Measurements from ENCODE around the gene PDX1. TPM values are rescaled to one million over a fixed set of nuclear protein-coding genes. Genes with fewer than 3 reads are reported as not detected.
"Not testable (repeated sequence)": the region's sequence is repeated elsewhere in the genome, so short reads cannot be mapped to it uniquely, and the experiment has no call there.

The PDX1 gene
- total RNA-seq, 1 donor from 2014 or later: not detected

- DNase-seq (ENCODE audit: low read depth in 2 of 2): no peak
Measured at GRCh38 chr13:27956576-27957300, 36.9 kb downstream of the PDX1 start.

DNA sequence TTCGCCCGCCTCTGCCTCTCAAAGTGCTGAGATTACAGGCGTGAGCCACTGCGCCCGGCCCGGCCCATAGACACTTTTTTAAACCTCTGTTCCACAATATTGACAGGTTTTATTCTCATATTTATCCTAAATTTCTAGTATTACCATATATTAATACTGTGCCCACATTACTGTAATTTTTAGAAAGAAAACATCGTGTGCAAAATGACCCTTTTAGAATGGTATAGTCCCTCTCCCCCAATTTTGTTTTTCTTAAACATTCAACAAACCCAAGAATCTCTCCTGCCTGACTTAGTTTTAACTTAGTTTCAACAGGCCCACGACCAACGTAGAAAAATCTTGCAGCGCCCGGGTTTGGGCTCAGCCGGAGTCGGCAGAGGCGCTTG is 40.2 kb downstream of the PDX1 start:
- DNase-seq (ENCODE audit: low read depth in 2 of 2): no peak

DNA sequence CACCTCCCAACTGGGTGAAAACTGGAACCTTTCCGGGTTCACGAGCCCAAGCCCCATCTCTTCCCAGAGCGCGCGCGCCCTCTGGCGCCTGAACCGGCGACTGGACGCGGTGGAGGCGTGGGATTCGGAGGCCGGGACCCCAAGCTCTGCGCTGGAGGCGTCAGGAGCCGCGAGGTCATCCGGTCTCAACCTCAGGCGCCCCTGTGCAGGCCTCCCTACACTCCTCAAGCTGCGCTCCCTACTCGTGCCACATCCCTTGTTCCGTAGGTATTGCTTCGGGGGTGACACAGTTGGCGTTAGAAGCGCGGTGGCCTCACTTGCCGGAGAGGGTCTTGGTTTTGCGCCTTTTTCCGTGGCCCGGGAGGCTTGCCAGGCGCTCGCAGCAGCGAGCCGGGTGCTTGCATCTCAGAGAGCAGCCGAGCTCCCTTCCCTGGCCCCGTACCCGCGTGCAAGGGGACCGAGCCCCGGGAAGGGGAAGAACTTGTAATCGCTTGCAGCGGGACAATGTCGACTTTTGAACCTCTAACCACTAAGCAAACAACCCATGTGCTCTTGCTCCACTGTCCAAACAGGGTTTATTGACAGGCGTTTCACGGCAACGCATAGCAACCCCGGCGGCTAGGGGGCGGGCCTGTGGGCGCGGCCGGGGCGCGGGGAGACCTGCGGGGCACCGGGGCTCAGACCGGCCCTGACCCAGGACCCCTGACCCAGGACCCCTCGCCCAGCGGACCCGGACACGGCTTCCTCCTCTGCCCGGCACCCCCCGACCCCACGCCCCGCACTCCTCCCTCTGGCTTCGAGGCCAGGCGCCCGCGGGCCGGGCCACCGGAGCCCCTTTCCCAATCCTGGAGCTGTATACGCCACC is 40.8 kb downstream of the PDX1 start:
- DNase-seq (ENCODE audit: low read depth in 2 of 2): peak; percentile 40 to 68

- no peak for DNase-seq (ENCODE audit: low read depth in 2 of 2)
Measured at GRCh38 chr13:27961227-27962085, 41.7 kb downstream of the PDX1 start.

DNA sequence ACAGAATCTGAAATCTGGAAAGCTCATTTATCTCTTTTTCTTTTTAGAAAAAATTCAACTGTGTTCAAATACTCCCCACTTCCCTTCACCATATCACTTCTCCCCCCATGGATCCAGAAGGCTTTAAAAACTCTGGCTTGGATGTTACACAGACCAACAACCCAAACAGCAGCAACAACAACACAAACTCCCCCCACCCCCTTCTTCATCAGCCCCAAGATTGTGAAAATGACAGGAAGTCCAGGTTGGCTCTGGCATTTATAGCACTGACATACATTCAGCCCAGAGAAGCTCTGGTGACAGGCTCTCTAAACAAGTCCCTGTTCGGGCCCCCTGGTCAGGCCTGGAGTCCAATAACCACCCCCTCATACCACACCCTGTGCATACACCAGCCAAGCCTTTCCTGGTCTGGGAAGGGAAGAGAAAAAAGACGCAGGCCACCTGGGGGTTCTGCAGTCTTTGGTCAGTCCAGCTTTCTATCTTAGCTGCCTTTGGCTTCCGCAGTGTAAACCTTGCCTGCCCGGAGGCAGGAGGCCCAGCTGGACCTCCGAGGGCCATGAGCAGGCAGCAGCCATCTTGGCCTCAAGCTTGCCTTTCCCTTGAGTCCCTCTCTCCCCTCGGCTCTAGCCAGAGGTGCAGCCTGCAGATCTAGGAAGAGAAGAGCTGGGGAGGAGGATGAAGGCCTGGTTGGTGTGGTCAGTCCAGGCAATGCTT is 42.5 kb downstream of the PDX1 start:
- DNase-seq (ENCODE audit: low read depth in 2 of 2): no peak

- no peak for DNase-seq (ENCODE audit: low read depth in 2 of 2)
Measured at GRCh38 chr13:27962982-27963381, 43.2 kb downstream of the PDX1 start.

- DNase-seq (ENCODE audit: low read depth in 2 of 2): no peak
Measured at GRCh38 chr13:27963491-27963890, 43.7 kb downstream of the PDX1 start.

- not testable (repeated sequence) for DNase-seq (ENCODE audit: low read depth in 2 of 2)
Measured at GRCh38 chr13:27964206-27964605, 44.4 kb downstream of the PDX1 start.

DNA sequence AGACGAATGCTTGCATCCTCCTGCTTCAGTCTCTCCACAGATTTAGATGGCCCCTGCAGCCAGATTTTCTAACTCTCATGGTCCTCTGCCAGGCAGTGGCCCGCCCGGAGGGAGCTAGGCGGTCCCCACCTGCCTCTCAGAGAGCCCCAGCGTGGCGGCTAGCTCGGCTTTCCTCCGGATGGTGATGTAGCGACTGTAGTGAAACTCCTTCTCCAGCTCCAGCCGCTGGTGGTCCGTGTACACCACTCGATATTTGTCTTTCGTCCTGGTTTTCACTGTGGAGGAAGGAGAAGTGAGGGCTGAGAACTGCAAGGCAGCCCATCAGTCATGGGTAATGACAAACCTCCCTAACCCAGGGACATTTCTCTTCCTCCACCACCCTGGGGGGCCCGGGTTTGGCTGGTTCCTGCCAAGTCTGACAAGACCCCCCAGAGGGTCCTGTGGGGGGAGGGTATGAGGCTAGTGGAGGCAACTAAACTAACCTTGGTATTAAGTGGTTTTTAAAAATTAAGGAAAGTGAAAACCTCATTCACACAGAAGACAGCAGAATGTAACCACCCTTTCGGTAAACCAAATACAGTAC is 45.0 kb downstream of the PDX1 start:
- DNase-seq (ENCODE audit: low read depth in 2 of 2): no peak

GRCh38 chr13:27965343-27965739 is 45.5 kb downstream of the PDX1 start:
- DNase-seq (ENCODE audit: low read depth in 2 of 2): no peak

DNA sequence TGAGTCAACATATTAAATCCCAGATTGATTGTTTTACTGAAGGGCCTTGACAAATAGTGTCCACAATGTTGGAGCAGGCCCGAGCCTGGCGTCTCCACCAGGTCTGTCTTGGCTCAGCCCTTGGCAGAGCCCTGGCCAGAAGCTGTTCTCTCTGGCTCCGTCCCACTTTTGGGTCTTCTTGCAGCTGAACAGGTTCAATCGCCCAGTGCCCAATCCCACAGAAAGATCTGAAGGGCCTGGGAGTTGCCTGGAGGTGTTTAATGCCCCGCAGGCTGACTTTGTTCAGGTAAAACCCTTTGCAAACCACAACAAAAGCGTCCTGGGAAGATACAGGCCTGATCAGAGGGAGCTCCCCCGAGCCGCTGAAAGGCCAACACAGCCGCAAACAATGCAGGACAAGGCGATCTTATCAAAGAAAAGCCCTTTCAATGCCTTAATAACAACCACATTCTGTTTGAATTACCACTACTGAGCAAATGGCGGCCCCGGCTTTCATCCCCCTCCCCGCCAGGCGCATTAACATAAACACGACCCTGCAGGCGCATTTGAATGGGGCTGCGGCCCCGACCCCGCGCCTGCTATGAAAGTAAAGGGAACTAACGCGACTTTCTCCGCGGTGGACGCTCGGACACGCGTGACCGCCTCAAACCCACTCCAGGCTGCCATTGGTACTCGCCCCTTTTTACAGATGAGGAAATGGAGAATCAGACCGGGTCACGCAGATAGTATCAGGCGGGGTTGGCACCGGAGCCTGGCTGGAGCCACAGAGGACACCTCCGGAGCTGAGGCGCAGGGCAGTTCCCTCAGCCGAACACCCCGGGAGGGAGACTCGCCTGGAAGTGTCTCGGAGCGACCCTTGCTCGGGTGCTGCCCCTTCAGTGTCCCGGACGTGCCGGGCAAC is 46.2 kb downstream of the PDX1 start:
- no peak for DNase-seq (ENCODE audit: low read depth in 2 of 2)

DNA sequence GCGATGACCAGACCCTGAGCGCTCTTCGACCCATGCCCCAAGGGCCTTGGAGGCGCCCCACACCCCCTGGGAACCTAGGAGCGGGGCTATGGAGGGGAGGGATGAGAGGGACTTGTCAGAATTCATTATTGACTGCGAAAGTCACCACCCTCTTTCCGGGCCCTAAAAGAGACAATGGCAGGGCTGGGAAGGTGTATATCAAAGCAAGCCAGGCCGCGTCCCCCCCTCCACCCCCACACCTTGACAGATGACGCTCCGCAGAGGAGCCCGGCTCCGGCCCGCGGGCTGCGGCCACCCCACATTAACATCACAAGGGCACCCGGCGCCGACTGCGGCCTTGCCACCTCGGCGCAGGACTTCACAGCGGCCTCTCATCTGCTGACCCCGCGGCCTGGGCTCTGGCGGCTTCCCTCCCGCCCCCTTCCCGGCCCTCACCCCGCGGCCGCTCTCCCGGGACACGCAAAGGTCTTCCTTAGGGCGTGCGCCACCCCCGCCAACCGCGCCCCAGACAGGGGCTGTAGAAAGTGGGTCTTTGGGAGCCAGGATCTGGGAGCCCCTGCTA is 46.9 kb downstream of the PDX1 start:
- no peak for DNase-seq (ENCODE audit: low read depth in 2 of 2)

DNA sequence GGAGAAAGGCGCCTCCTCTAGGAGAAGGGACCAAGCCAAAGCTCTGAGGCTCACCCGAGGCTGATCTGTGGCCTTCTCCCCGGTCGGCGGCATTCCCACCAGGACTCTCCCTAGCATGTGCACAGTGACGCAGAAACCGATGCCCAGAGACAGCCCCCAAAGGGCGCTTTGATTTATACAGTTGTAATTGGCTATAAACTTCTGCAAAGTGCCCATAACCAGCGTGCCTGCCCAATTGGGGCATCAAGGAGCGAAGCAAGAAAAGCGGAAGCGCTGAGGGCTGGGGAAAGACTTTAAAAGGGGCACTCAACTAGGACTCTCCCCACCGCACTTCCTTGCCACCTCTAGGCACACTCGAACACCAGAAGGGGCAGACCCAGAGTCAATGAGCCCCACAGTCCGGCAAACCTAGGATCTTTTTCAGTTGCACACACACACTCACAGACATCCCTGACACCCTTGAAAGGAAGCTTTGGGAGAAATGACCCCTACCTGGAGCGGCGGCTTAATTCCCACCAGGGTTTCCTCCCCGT is 47.5 kb downstream of the PDX1 start:
- DNase-seq (ENCODE audit: low read depth in 2 of 2): no peak

- no peak for DNase-seq (ENCODE audit: low read depth in 2 of 2)
Measured at GRCh38 chr13:27967736-27968315, 48.0 kb downstream of the PDX1 start.

DNA sequence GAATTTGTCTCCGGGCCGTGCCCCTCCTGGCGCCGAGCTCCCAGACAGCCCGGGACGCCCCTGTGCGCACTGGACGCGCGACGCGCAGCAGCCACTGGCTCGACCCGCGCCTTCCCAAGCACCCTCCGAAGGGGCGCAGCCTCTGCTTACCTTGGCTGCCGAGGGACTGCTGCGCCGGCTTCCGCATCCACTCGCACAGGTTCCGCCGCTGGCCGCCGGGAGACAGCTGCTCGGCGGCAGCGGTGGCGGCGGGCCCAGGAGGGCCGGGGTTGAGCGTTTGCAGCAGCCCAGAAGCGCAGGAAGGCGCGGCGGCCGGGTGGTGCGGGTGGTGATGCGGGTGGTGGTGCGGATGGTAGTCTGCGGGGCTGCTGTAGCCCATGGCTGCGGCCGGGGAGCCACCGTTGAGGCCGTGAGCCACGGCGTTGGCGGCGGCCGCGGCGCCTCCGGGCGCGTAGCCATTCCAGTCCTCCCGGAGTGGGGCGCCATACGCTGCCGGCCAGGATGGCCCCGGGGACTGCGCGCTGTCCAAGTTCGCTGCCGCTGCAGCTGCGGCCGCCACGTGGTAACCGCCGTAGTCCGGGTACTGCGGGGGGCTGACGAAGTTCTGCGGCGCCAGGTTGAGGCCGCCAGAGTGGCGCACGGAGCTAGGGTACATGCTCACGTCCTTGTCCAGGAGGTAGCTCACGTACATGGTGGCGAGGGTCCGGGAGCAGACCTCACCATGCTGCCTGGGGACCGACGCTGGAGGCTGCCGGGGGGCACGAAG is 48.7 kb downstream of the PDX1 start:
- DNase-seq (ENCODE audit: low read depth in 2 of 2): no peak

GRCh38 chr13:27969082-27969865 is 49.5 kb downstream of the PDX1 start, which contains the start of gene CDX2:
TSS of gene CDX2 (minus strand) at chr13:27969315. CDS start at chr13:27969006, 309 bp downstream.
- DNase-seq (ENCODE audit: low read depth in 2 of 2): no peak

DNA sequence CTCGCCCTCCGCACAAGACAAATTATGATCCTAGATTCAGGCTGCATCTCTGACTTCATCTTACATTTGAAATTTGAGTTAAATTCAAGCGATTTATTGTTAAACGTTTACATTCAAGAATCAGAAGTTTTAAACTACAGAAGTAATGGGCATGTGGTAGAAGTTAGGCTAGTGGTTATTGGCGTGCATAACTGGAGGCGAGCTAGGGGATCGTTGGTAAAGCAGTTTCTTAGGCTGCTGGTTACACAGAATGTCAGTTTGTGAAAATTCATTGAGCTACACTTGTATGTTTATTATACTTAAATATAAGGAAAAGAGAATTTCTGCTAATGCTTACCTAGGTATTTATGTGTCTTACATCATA is 50.0 kb downstream of the PDX1 start:
- no peak for DNase-seq (ENCODE audit: low read depth in 2 of 2)
